HG03039 (cell line): ENCODE measurements around the gene ZNF723.
"Not testable (repeated sequence)": the region's sequence is repeated elsewhere in the genome, so short reads cannot be mapped to it uniquely, and the experiment has no call there.

Source experiments
- ATAC-seq: cut with Tn5 transposase; IDR thresholded peaks from one replicate; pipeline ENCODE4 v1.9.1; 2021; ENCODE audit warnings: mild to moderate bottlenecking, moderate library complexity; ENCODE audit not compliant: unreplicated experiment

The ZNF723 gene

GRCh38 chr19:22832031-22832762 lies at the start of gene ZNF723:
ZNF723 (plus strand) TSS chr19:22832291; CDS start chr19:22832380, 89 bp downstream.
- ATAC-seq, result no peak

- no peak for ATAC-seq
These were observed 48.3 kb upstream of the ZNF723 start, which contains the start of gene ZNF99 for GRCh38 chr19:22783651-22784410. ZNF99 (minus strand) TSS chr19:22784151; CDS start chr19:22784016, 135 bp downstream.

GRCh38 chr19:22792863-22793262 lies 39.2 kb upstream of the ZNF723 start:
- not testable (repeated sequence) for ATAC-seq

- ATAC-seq, result no peak
These were observed 35.1 kb upstream of the ZNF723 start for GRCh38 chr19:22797040-22797439.

- no peak for ATAC-seq
These were observed 25.7 kb upstream of the ZNF723 start for GRCh38 chr19:22806418-22806817.

- no peak for ATAC-seq
These were observed 24.8 kb upstream of the ZNF723 start for GRCh38 chr19:22807061-22807835.

GRCh38 chr19:22814124-22814523 lies 18.0 kb upstream of the ZNF723 start:
- no peak for ATAC-seq

- ATAC-seq, result no peak
These were observed 880 bp upstream of the ZNF723 start for GRCh38 chr19:22831211-22831610.

- not testable (repeated sequence) for ATAC-seq
These were observed 25.7 kb downstream of the ZNF723 start for GRCh38 chr19:22857713-22858320.

GRCh38 chr19:22882797-22883196 lies 50.7 kb downstream of the ZNF723 start:
- no peak for ATAC-seq

GRCh38 chr19:22893855-22894270 lies 61.8 kb downstream of the ZNF723 start:
- no peak for ATAC-seq

- ATAC-seq, result no peak
These were observed 69.5 kb downstream of the ZNF723 start for GRCh38 chr19:22901431-22902130.
